A673 (cell line): Measurements from ENCODE around the gene SIK2. TPM values are rescaled to one million over a fixed set of nuclear protein-coding genes. Genes with fewer than 3 reads are reported as not detected.

ENCODE experiments used
- BruUV-seq: library from RNA; stranded (reverse); fragments of 400-500 nt; replicated peaks from 2 replicates; lab custom pipeline; 2021; lab: Mats Ljungman, UMichigan
- CTCF ChIA-PET: fragments of 300-600 bp; sonication (Branson Sonifier 250); formaldehyde crosslinking; loops from one replicate; lab custom pipeline; 2022; ENCODE audit warnings: antibody characterized with exemption; lab: Charles Lee
- POLR2A ChIA-PET: fragments of 300-600 bp; sonication (Branson Sonifier 250); formaldehyde crosslinking; loops from one replicate; lab custom pipeline; 2022; ENCODE audit warnings: antibody characterized with exemption; ENCODE audit not compliant: low non-redundant PET; lab: Charles Lee
- DNase-seq: peaks from one replicate; pipeline ENCODE4 v3.0.0-alpha.2; 2015; ENCODE audit warnings: low spot score
- H3K27ac ChIP-seq: fragments of 200-600 bp; sonication (generic); 2 replicates; pipeline ENCODE4 v1.5.1; 2016; ENCODE audit warnings: mixed run types, low read depth, mild to moderate bottlenecking, mixed read lengths, antibody characterized with exemption, low read length; ENCODE audit not compliant: poor library complexity, severe bottlenecking
- H3K27me3 ChIP-seq: fragments of 200-600 bp; sonication (generic); replicated peaks from 2 replicates; pipeline ENCODE4 v1.6.1; 2017; ENCODE audit warnings: mixed run types, low read depth, mild to moderate bottlenecking, mixed read lengths, antibody characterized with exemption, low read length; ENCODE audit not compliant: insufficient read depth, poor library complexity
- H3K36me3 ChIP-seq: fragments of 200-600 bp; sonication (generic); 2 replicates; pipeline ENCODE4 v1.6.1; 2016; ENCODE audit warnings: mixed run types, mild to moderate bottlenecking, mixed read lengths, antibody characterized with exemption, low read length; ENCODE audit not compliant: insufficient read depth, poor library complexity, severe bottlenecking
- H3K4me1 ChIP-seq: fragments of 200-600 bp; sonication (generic); 2 replicates; pipeline ENCODE4 v1.6.1; 2017; ENCODE audit warnings: mixed run types, mild to moderate bottlenecking, mixed read lengths, antibody characterized with exemption, low read length; ENCODE audit not compliant: insufficient read depth, poor library complexity, severe bottlenecking
- H3K4me3 ChIP-seq: fragments of 200-600 bp; sonication (generic); 2 replicates; pipeline ENCODE4 v1.5.1; 2016; ENCODE audit warnings: low read depth, mixed run types, mild to moderate bottlenecking, mixed read lengths, low read length; ENCODE audit not compliant: poor library complexity, severe bottlenecking
- H3K9me3 ChIP-seq: fragments of 200-600 bp; sonication (generic); 2 replicates; pipeline ENCODE4 v1.6.1; 2016; ENCODE audit warnings: mixed run types, low read depth, mild to moderate bottlenecking, mixed read lengths, antibody characterized with exemption, low read length; ENCODE audit not compliant: poor library complexity, severe bottlenecking
- CTCF ChIP-seq: fragments of 300-800, 200-600 bp; sonication (generic); conservative IDR thresholded peaks from 2 replicates; pipeline ENCODE4 v1.5.1; 2017; ENCODE audit warnings: low read depth, mild to moderate bottlenecking, antibody characterized with exemption, low read length, moderate library complexity, mixed read lengths
- EZH2 ChIP-seq: fragments of 200-600 bp; sonication (generic); IDR thresholded peaks from 2 replicates; pipeline ENCODE4 v1.6.1; 2017; ENCODE audit warnings: borderline replicate concordance, low read depth, mild to moderate bottlenecking, mixed read lengths, antibody characterized with exemption, low read length; ENCODE audit not compliant: poor library complexity, severe bottlenecking
- intact Hi-C: fragments of 100-400 bp; cut with micrococcal nuclease; formaldehyde crosslinking; loops from one replicate; pipeline ENCODE4 v1.10.0; 2022; ENCODE audit not compliant: unreplicated experiment
- total RNA-seq: library from RNA; stranded (reverse); gene quantifications from 2 replicates; pipeline ENCODE4 v1.2.3, GENCODE V29; 2021

Gene SIK2
- total RNA-seq, 1 experiment from 2014 or later, result 18.7 TPM

- peaks cover 7% of the 10 kb centered on the region for H3K36me3 ChIP-seq
- H3K9me3 ChIP-seq, result no peaks in the 10 kb centered on the region
- no peak overlapping the region for H3K4me3 ChIP-seq
- H3K27ac ChIP-seq, result no peak overlapping the region
- H3K4me1 ChIP-seq, result no peaks in the 10 kb centered on the region
- ChIA-PET POLR2A (no interaction called here), CTCF (no interaction called here)
- no peaks in the 10 kb centered on the region for H3K27me3 ChIP-seq
- intact Hi-C loops, result no loop called here
- TF ChIP-seq EZH2 (no peak), CTCF (no peak)
- no peak for DNase-seq
- BruUV-seq, result no TSS peak
Observed at GRCh38 chr11:111684251-111684650, 82.0 kb downstream of the SIK2 start.

GRCh38 chr11:111688013-111688412, 85.8 kb downstream of the SIK2 start:
- no TSS peak for BruUV-seq
- ChIA-PET POLR2A (no interaction called here), CTCF (no interaction called here)
- Histone ChIP-seq H3K27ac (no peak overlapping the region), H3K36me3 (peaks cover 7% of the 10 kb centered on the region), H3K4me1 (no peaks in the 10 kb centered on the region), H3K9me3 (no peaks in the 10 kb centered on the region), H3K4me3 (no peak overlapping the region), H3K27me3 (no peaks in the 10 kb centered on the region)
- TF ChIP-seq EZH2, result no peak
- TF ChIP-seq CTCF, result no peak
- intact Hi-C loops, result no loop called here
- no peak for DNase-seq

- ChIA-PET CTCF (no interaction called here), POLR2A (no interaction called here)
- intact Hi-C loops, result no loop called here
- no peak for TF ChIP-seq EZH2
- TF ChIP-seq CTCF, result no peak
- Histone ChIP-seq H3K4me1 (no peaks in the 10 kb centered on the region), H3K27ac (no peak overlapping the region), H3K4me3 (no peak overlapping the region), H3K36me3 (peaks cover 7% of the 10 kb centered on the region), H3K9me3 (no peaks in the 10 kb centered on the region), H3K27me3 (no peaks in the 10 kb centered on the region)
- no TSS peak for BruUV-seq
- DNase-seq, result no peak
Observed at GRCh38 chr11:111691176-111691575, 88.9 kb downstream of the SIK2 start.
